NCI-H128 (cell line): ENCODE data around the gene TOP3B.
"Not testable (repeated sequence)": the region's sequence is repeated elsewhere in the genome, so short reads cannot be mapped to it uniquely, and the experiment has no call there.

Experiments used
- DNase-seq: peaks from one replicate; lab custom pipeline; 2025; ENCODE audit not compliant: unreplicated experiment; lab: John Stamatoyannopoulos, UW

The TOP3B gene

GRCh38 chr22:21945453-21946261 lies 36.9 kb downstream of the TOP3B start:
- DNase-seq, result no peak

GRCh38 chr22:21944871-21945270 lies 37.7 kb downstream of the TOP3B start:
- no peak for DNase-seq

GRCh38 chr22:21943571-21944448 lies 38.8 kb downstream of the TOP3B start:
- no peak for DNase-seq

- no peak for DNase-seq
Observed at GRCh38 chr22:21942407-21943343, 39.9 kb downstream of the TOP3B start.

- DNase-seq, result no peak
Observed at GRCh38 chr22:21941921-21942320, 40.7 kb downstream of the TOP3B start.

- DNase-seq, result no peak
Observed at GRCh38 chr22:21940521-21940920, 42.1 kb downstream of the TOP3B start.

GRCh38 chr22:21939935-21940334 lies 42.7 kb downstream of the TOP3B start:
- DNase-seq, result not testable (repeated sequence)

GRCh38 chr22:21939461-21939913 lies 43.1 kb downstream of the TOP3B start:
- no peak for DNase-seq

- no peak for DNase-seq
Observed at GRCh38 chr22:21938906-21939305, 43.7 kb downstream of the TOP3B start.

GRCh38 chr22:21938071-21938822 lies 44.3 kb downstream of the TOP3B start:
- DNase-seq, result peak; percentile 54

- DNase-seq, result no peak
Observed at GRCh38 chr22:21937821-21938070, 44.8 kb downstream of the TOP3B start.

GRCh38 chr22:21937041-21937820 lies 45.4 kb downstream of the TOP3B start:
- DNase-seq, result no peak

- DNase-seq, result no peak
Observed at GRCh38 chr22:21936151-21936775, 46.3 kb downstream of the TOP3B start.

GRCh38 chr22:21933910-21934309 lies 48.7 kb downstream of the TOP3B start:
- no peak for DNase-seq

GRCh38 chr22:21933413-21933812 lies 49.2 kb downstream of the TOP3B start:
- no peak for DNase-seq

- no peak for DNase-seq
Observed at GRCh38 chr22:21932347-21932746, 50.2 kb downstream of the TOP3B start.

GRCh38 chr22:21931056-21931455 lies 51.5 kb downstream of the TOP3B start:
- no peak for DNase-seq

GRCh38 chr22:21929253-21929652 lies 53.3 kb downstream of the TOP3B start:
- no peak for DNase-seq

GRCh38 chr22:21928048-21928447 lies 54.5 kb downstream of the TOP3B start:
- DNase-seq, result no peak
